PC-3 (cell line): ENCODE data around the gene CCDC71L.

Experiments
- CTCF ChIP-seq: fragments of 300-600 bp; sonication (generic); conservative IDR thresholded peaks from 2 replicates; pipeline ENCODE4 v1.5.1; 2017; ENCODE audit warnings: antibody characterized with exemption, low read depth, mild to moderate bottlenecking, low read length
- EZH2phosphoT487 ChIP-seq: fragments of 300-600 bp; sonication (generic); IDR thresholded peaks from 2 replicates; pipeline ENCODE4 v1.6.1; 2018; ENCODE audit warnings: mild to moderate bottlenecking, antibody characterized with exemption, low read length, borderline replicate concordance

GRCh38 chr7:106666353-106666752 is 5.4 kb upstream of the CCDC71L start:
- no peak for TF ChIP-seq CTCF
- TF ChIP-seq EZH2phosphoT487: no peak
